Activated CD8-positive, alpha-beta memory T cell treated with anti-CD3 and anti-CD28 coated beads, Interleukin-2, amount 50 U/mL, for 24 hours (primary cell): ENCODE measurements around the gene ZNF638.

Experiments used
- DNase-seq: peaks from one replicate; pipeline ENCODE4 v3.0.0-alpha.2; 2020; ENCODE audit errors: extremely low read depth

Gene ZNF638

GRCh38 chr2:71332435-71332796 is 834 bp downstream of the ZNF638 start:
- no peak for DNase-seq

GRCh38 chr2:71333619-71334018 is 2.0 kb downstream of the ZNF638 start:
- DNase-seq = no peak

- no peak for DNase-seq
Observed at GRCh38 chr2:71336384-71336783, 4.8 kb downstream of the ZNF638 start.

GRCh38 chr2:71336802-71337201 is 5.2 kb downstream of the ZNF638 start:
- DNase-seq = no peak

- DNase-seq = no peak
Observed at GRCh38 chr2:71337776-71338175, 6.2 kb downstream of the ZNF638 start.

GRCh38 chr2:71339685-71340084 is 8.1 kb downstream of the ZNF638 start:
- DNase-seq = no peak

- DNase-seq = no peak
Observed at GRCh38 chr2:71340176-71340575, 8.6 kb downstream of the ZNF638 start.

GRCh38 chr2:71341645-71342044 is 10.1 kb downstream of the ZNF638 start:
- DNase-seq = no peak

GRCh38 chr2:71346065-71346464 is 14.5 kb downstream of the ZNF638 start:
- no peak for DNase-seq

GRCh38 chr2:71347517-71347916 is 15.9 kb downstream of the ZNF638 start:
- DNase-seq = no peak

- DNase-seq = no peak
Observed at GRCh38 chr2:71348302-71348701, 16.7 kb downstream of the ZNF638 start.

- no peak for DNase-seq
Observed at GRCh38 chr2:71353248-71353647, 21.7 kb downstream of the ZNF638 start.

GRCh38 chr2:71358931-71359671 is 27.5 kb downstream of the ZNF638 start:
- no peak for DNase-seq

GRCh38 chr2:71360434-71360975 is 28.9 kb downstream of the ZNF638 start:
- no peak for DNase-seq

- DNase-seq = no peak
Observed at GRCh38 chr2:71361631-71362030, 30.0 kb downstream of the ZNF638 start.

- DNase-seq = no peak
Observed at GRCh38 chr2:71362447-71362846, 30.9 kb downstream of the ZNF638 start.

GRCh38 chr2:71370015-71370414 is 38.4 kb downstream of the ZNF638 start:
- DNase-seq = no peak

- no peak for DNase-seq
Observed at GRCh38 chr2:71372042-71372441, 40.5 kb downstream of the ZNF638 start.

GRCh38 chr2:71379086-71379485 is 47.5 kb downstream of the ZNF638 start:
- no peak for DNase-seq

- no peak for DNase-seq
Observed at GRCh38 chr2:71380665-71381064, 49.1 kb downstream of the ZNF638 start.

- no peak for DNase-seq
Observed at GRCh38 chr2:71385012-71385411, 53.4 kb downstream of the ZNF638 start.

GRCh38 chr2:71388214-71388613 is 56.6 kb downstream of the ZNF638 start:
- DNase-seq = no peak

GRCh38 chr2:71389384-71390072 is 57.9 kb downstream of the ZNF638 start:
- DNase-seq = no peak
